Stimulated activated CD8-positive, alpha-beta memory T cell treated with anti-CD3 and anti-CD28 coated beads, Interleukin-2, amount 100 ng/mL, for 48 hours (primary cell): Measurements from ENCODE around the gene PRKAG2.

Experiments
- DNase-seq, 2 donors: peaks; one replicate each; pipeline ENCODE4 v3.0.0-alpha.2; 2020; ENCODE audit warnings: low read depth in 2 of 2

Gene PRKAG2

GRCh38 chr7:151817981-151818673, 58.8 kb downstream of the PRKAG2 start:
- no peak for DNase-seq

GRCh38 chr7:151817315-151817690, 59.6 kb downstream of the PRKAG2 start:
- DNase-seq: no peak

DNA sequence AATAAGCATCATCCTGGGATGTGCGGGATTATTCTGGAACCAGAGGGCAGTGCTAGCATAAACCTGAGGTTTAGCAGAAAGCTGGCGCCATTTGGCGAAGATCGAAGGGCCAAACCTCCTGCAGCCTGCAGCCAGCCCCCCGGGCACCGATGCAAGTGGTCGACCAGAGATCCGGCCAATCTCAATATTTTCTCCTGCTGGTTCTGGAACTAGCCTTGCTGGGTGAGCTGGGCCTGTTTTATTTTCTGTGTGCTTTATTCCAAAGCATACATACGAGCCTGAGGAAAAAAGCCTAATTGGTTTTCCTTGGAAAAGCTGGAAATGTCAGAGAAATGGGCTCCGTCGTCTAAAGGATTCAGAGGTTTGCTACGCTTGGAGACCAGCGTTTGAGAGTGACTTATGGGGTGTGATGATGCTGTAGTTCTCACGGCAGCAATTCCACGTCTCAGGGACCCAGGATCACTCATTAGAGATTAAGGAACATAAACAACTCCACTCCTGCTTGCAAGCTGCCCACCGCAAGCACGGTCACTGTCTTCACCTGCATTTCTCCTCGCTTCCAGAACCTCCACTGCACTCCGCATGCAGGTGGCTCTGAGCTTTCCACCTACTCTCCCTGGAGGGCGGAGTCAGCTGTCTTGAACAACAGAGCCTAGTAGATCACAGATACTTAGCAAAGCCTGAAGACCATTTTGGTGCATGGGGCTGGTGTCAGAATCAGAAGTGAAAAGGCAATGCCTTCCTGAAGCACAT, 60.2 kb downstream of the PRKAG2 start:
- no peak for DNase-seq

DNA sequence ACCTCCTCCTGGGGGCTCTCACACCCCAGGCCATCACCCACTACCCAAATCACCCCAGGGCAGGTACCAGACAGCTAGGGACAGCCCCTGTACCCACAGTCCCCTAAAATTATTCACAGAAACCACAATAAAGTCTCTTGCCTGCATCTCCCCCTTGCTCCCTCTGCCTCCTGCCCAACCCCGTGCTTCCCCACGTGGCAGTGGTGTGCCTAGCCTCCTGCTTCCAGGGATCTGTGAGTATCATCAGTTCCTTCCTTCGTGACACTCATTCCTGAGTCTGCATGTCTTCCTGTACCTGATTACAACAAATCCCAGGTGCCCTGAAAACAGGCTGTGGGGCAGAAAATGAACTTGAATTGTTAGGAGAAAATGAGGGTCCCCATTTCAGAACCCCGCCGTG, 61.5 kb downstream of the PRKAG2 start:
- no peak for DNase-seq

GRCh38 chr7:151814400-151815009, 62.4 kb downstream of the PRKAG2 start:
- DNase-seq: no peak

DNA sequence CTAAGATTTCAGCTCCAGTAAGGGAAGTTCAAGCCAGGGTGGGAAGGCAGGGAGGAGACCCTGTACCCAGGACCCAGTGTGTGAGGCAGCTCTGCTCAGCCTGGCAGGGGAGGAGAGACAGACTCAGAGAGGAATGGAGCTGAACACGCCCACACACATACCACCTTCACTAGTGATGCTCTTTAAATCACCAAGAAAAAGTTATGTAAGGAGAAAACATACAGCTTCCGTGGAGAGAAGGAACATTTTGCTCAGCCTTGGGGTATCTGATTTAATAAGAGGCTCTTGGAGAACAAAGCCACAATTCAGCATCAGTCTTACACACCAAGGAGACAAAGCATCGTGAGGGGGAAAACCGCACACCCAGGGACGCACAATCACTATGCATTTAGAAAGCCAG, 62.9 kb downstream of the PRKAG2 start:
- DNase-seq: no peak

DNA sequence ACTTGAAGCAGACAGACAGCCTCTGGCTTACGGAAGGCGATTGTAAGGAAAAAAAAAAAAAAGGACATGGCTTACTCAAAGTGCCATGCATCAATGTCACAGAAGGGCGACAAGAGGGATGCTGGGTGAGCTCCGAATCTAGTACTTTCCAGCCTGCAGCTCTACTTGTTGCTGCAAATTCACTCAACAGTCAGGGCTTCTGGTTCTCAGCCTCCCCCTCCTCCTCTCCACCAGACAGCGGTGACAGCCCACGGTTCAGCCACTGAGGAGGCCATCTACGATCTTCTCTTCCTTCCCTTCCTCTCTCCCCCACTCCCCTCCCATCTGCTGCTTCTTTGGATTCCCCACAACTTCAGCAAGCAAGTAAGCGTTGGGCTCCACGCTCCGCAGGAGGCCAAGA, 63.5 kb downstream of the PRKAG2 start:
- DNase-seq: no peak

GRCh38 chr7:151812967-151813366, 63.9 kb downstream of the PRKAG2 start:
- DNase-seq: no peak

- no peak for DNase-seq
These were observed 66.3 kb downstream of the PRKAG2 start for GRCh38 chr7:151810441-151811232.

GRCh38 chr7:151809864-151810170, 67.1 kb downstream of the PRKAG2 start:
- DNase-seq: no peak

- DNase-seq: no peak
These were observed 67.6 kb downstream of the PRKAG2 start for GRCh38 chr7:151809146-151809863.

DNA sequence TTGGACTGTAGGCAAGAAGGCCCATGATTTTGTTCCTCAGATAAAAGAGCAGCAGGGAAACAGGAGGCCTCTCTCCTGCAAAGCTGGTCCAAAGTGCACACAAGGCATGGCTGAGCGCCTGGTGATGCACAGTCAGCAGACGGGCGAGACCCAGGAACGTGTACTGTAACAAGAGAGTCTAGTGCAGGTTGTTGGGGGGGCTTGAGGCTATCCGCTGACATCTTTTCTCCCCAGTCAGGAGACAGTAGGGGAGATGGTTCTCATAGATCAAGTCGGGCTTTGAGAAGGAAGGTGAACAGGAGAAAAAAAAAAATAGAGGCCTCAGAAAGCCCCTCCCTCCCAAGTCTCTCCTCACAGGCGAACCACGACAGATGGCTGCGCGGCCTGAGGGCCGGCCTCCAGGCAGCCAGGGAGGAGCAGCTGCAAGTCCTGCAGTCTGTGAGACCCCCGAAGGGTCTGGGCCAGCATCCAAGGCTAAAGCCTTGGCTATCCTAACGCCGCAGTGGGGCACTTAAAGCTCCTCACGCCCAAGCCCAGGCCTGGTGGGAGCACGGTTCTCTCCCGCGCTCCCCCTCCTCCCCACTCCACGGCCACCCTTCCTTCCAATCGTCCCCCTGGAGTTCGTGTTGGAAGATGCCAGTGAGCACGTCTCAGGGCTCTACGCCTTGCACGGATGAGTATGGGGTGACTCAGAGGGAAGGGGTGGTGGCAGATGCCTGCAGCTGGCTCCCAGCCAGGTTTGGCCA, 68.3 kb downstream of the PRKAG2 start:
- no peak for DNase-seq

DNA sequence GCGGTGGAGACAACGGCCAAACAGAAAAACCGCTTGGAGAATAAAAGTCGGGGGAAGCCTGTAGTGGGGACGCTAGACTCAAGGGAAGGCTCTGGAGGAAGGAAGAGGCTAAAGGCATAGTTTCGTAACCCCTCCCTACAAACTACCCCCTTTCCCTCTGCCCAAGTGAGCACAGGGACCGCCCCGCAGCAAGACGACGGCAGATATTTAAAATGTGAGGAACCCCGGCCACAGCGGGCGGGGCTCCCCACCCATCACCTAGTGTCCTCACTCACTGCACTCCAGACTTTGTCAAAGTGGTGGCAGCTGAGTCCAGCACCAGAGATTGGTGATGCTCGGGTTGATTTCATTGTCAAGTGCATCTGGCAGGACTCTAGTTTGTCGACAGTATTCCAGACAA, 69.1 kb downstream of the PRKAG2 start:
- no peak for DNase-seq

DNA sequence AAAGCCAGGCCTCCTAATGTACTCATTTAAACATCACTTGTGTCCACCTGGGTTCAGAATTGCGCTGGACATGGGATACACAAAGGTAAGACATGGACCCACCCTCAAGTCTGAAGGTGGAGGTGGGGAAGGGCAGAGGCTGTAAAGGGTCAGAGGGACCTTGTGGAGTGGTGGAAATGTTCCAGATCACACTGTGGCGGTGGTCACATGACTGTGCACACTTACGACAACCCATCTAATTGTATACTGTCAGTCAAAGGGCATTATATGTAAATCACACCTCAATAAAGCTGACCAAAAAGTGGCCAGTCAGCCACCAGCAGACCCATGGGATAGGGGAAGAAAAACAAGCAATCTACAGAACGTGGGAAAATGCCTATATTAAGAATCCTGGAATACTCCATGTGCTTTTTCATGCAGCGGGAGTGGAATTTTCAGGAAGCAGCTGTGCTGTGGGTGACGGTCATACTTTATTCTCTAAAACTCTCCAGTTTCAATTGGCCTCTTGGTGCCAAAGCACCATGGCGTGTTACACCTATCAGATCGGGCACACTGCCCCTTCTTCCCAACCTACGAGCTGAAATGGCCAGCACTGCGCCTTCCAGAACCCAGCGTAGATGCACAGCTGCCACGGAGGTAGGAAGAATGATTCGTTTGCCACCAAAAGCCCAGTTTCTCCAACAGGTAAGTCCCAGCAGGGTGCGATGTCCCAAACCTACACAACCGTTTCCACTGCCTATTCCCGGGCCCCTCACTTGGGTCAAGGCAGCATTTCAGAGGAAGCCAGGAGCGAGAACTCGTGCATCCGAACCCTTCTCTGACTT, 69.8 kb downstream of the PRKAG2 start:
- no peak for DNase-seq

DNA sequence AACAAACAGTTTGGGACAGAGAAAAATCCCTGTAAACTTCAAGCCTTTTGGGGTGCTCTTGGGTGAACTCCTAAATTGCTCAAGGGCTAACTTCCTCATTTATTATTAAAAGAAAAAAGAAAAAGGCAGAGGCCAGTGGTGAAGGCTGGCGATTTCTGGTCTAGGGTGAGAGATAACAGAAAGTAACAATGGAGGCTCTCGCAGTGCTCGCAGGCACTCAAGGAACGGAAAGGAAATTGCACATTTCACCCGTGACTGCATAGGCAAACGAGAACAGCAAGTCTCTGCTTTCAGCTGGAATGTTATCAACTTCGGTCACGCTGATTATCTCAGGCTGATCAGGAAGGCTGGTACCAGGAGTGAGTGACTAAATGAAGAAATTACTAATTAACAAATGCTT, 70.7 kb downstream of the PRKAG2 start:
- no peak for DNase-seq

DNA sequence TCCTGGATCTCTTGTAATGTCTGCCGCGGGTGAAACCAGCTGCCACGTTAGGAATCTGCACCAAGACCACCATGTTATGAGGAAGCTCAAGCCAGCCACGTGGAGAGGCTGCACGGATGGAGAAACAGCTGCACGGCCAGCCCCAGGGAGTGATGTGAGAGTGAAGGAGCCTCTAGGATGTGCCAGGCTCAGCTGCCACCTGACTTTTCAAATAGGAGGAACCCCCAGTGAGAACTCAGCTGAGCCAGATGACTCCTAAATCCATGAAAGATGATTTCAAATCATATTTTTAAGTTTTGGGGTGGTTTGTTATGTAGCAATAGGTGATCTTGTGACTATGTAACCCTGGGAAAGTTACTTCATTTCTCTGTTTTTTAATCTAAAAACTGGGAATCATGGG, 71.7 kb downstream of the PRKAG2 start:
- DNase-seq: no peak

DNA sequence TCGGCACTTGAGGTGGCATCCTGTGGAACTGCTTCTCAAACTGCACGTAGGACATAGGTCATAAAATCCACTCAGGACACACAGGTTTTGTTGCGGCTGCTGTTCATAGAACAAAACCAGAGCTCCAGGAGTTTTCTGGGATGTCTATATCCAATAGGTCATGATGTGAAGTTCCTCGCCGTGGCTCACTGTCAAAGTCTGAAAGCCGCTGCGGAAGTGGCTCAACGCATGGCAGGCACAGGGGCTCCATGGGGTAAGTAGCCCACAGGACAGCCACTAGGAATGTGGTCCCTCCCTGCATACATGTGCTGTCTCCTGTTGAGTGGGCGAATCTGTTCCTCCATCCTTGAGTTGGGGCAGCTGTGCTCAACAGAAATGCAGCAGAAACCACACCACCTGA, 72.2 kb downstream of the PRKAG2 start:
- DNase-seq: no peak

DNA sequence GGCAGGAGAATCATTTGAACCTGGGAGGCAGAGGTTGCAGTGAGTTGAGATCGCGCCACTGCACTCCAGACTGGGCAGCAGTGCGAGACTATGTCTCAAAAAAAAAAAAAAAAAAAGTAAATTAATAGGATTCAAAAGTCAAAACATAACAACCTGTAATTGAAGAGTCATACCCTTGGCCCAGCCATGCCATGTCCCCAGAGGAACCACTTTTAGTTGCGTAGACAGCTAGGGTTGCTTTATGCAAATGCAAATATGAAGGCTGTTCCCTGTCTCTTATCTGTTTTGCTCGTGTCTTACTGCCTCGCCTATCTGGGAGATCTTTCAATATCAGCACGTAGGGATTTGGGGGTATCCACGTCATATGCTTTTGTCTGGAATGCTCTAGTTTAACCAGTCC, 73.1 kb downstream of the PRKAG2 start:
- DNase-seq: no peak

- DNase-seq: no peak
These were observed 74.5 kb downstream of the PRKAG2 start for GRCh38 chr7:151802469-151802846.

GRCh38 chr7:151801782-151802468, 75.0 kb downstream of the PRKAG2 start:
- DNase-seq: no peak
